GM23338 (cell line): ENCODE results near the gene MTAP. TPM values are rescaled to one million over a fixed set of nuclear protein-coding genes. Genes with fewer than 3 reads are reported as not detected.

Experiments
- ATAC-seq: fragments of 200-7000 bp; cut with Tn5 transposase; 3 replicates; pipeline ENCODE4 v1.9.1; 2020
- DNase-seq: peaks from one replicate; pipeline ENCODE4 v3.0.0-alpha.2; 2015; ENCODE audit warnings: low spot score
- H2AFZ ChIP-seq: fragments of 200-600 bp; sonication (generic); 2 replicates; pipeline ENCODE4 v1.8.0; 2016; ENCODE audit warnings: antibody characterized with exemption, mild to moderate bottlenecking, moderate library complexity
- H3F3A ChIP-seq: fragments of 200-600 bp; sonication (generic); replicated peaks from 2 replicates; pipeline ENCODE4 v1.8.0; 2017; ENCODE audit warnings: antibody characterized with exemption, mixed run types, low read depth
- H3K27ac ChIP-seq: fragments of 200-600 bp; sonication (generic); 2 replicates; pipeline ENCODE4 v1.6.1; 2016; ENCODE audit warnings: low read depth
- H3K27me3 ChIP-seq: fragments of 200-600 bp; sonication (generic); 2 replicates; pipeline ENCODE4 v1.8.0; 2016; ENCODE audit warnings: mild to moderate bottlenecking, mixed run types, moderate library complexity; ENCODE audit not compliant: insufficient read depth
- H3K36me3 ChIP-seq: fragments of 200-600 bp; sonication (generic); 2 replicates; pipeline ENCODE4 v1.8.0; 2016; ENCODE audit warnings: mild to moderate bottlenecking; ENCODE audit not compliant: insufficient read depth
- H3K4me1 ChIP-seq: fragments of 200-600 bp; sonication (generic); 2 replicates; pipeline ENCODE4 v1.8.0; 2016; ENCODE audit warnings: mild to moderate bottlenecking, moderate library complexity; ENCODE audit not compliant: insufficient read depth
- H3K4me2 ChIP-seq: fragments of 200-600 bp; sonication (generic); 2 replicates; pipeline ENCODE4 v1.7.1; 2017; ENCODE audit warnings: mixed run types
- H3K4me3 ChIP-seq: fragments of 200-600 bp; sonication (generic); 2 replicates; pipeline ENCODE4 v1.6.1; 2016; ENCODE audit warnings: mixed run types
- H3K79me2 ChIP-seq: fragments of 200-600 bp; sonication (generic); replicated peaks from 2 replicates; pipeline ENCODE4 v1.8.0; 2017; ENCODE audit warnings: mild to moderate bottlenecking; ENCODE audit not compliant: insufficient read depth
- H3K9me2 ChIP-seq: fragments of 200-600 bp; sonication (generic); 2 replicates; pipeline ENCODE4 v1.8.0; 2017; ENCODE audit not compliant: insufficient read depth
- H4K20me1 ChIP-seq: fragments of 200-600 bp; sonication (generic); replicated peaks from 2 replicates; pipeline ENCODE4 v1.8.0; 2017; ENCODE audit warnings: mild to moderate bottlenecking; ENCODE audit not compliant: insufficient read depth
- H3K27ac Mint-ChIP-seq: 2 replicates; pipeline ENCODE4 v1.8.0; 2020; ENCODE audit warnings: inconsistent platforms, mild to moderate bottlenecking, moderate library complexity, mixed read lengths
- H3K27me3 Mint-ChIP-seq: 3 replicates; pipeline ENCODE4 v1.8.0; 2022; ENCODE audit warnings: low read depth, mild to moderate bottlenecking, moderate library complexity, mixed read lengths, inconsistent platforms; ENCODE audit not compliant: insufficient read depth, poor library complexity
- H3K36me3 Mint-ChIP-seq: 3 replicates; pipeline ENCODE4 v1.8.0; 2021; ENCODE audit warnings: low read depth, mild to moderate bottlenecking, inconsistent platforms, moderate library complexity, mixed read lengths
- H3K4me1 Mint-ChIP-seq: 3 replicates; pipeline ENCODE4 v1.8.0; 2020; ENCODE audit warnings: mild to moderate bottlenecking, inconsistent platforms, mixed read lengths
- H3K4me3 Mint-ChIP-seq: 3 replicates; pipeline ENCODE4 v1.8.0; 2021; ENCODE audit warnings: moderate library complexity, mild to moderate bottlenecking, inconsistent platforms, mixed read lengths
- H3K9me3 Mint-ChIP-seq: 3 replicates; pipeline ENCODE4 v1.8.0; 2020; ENCODE audit warnings: moderate library complexity, mild to moderate bottlenecking, inconsistent platforms, mixed read lengths
- JUNB ChIP-seq: IDR thresholded peaks from one replicate; pipeline ENCODE4 v1.6.1; 2016; ENCODE audit warnings: antibody characterized with exemption; ENCODE audit not compliant: unreplicated experiment
- REST ChIP-seq: IDR thresholded peaks from one replicate; pipeline ENCODE4 v1.6.1; 2018; ENCODE audit warnings: antibody characterized with exemption; ENCODE audit not compliant: unreplicated experiment
- STAT1 ChIP-seq: IDR thresholded peaks from one replicate; pipeline ENCODE4 v1.6.1; 2016; ENCODE audit warnings: antibody characterized with exemption; ENCODE audit not compliant: unreplicated experiment
- ZNF331 ChIP-seq: fragments of 250-450 bp; sonication (Bioruptor Pico); IDR thresholded peaks from 2 replicates; pipeline ENCODE4 v1.5.0; 2020; ENCODE audit warnings: low read depth, mild to moderate bottlenecking, moderate library complexity
- ZNF462 ChIP-seq: fragments of 250-450 bp; sonication (Bioruptor Pico); IDR thresholded peaks from 2 replicates; pipeline ENCODE4 v1.5.0; 2020; ENCODE audit warnings: mild to moderate bottlenecking, moderate library complexity
- polyA plus RNA-seq: library from polyadenylated mRNA; unstranded; fragments of >200 nt; fragmentation: Nextera tagmentation; extraction: Ambion mirVana; gene quantifications from 2 replicates; pipeline ENCODE4 v1.2.1, GENCODE V29; 2016
- total RNA-seq: library from RNA; depleted of rRNA; stranded (reverse); fragments of >200 nt; shearing (Covaris generic); gene quantifications from 2 replicates; pipeline ENCODE4 v1.2.3, GENCODE V29; 2014

The MTAP gene
- total and polyA plus RNA-seq, 2 experiments from 2014 or later = 61.8 to 70.0 TPM

GRCh38 chr9:21825637-21826036 is 23.2 kb downstream of the MTAP start (continued):
- no peak for TF ChIP-seq REST

- no peak for TF ChIP-seq ZNF331 (CRISPR knock-in tag)
- Mint-ChIP-seq H3K9me3 (peaks cover 19% of the 10 kb centered on the region), H3K4me3 (no peak overlapping the region), H3K27me3 (peaks cover 2% of the 10 kb centered on the region), H3K27ac (no peak overlapping the region), H3K36me3 (peaks cover 98% of the 10 kb centered on the region), H3K4me1 (no peaks in the 10 kb centered on the region; the same call in 2 of the 3 replicates)
- no peaks in the 10 kb centered on the region for H3K4me1 ChIP-seq
- H3K27ac ChIP-seq = no peak overlapping the region; the same call in 1 of the 2 replicates
- peaks cover 70% of the 10 kb centered on the region for H3K36me3 ChIP-seq
- no peak overlapping the region for H3K4me3 ChIP-seq
- no peak overlapping the region for H3K4me2 ChIP-seq
- ATAC-seq (no peak), DNase-seq (no peak)
- H3F3A ChIP-seq = no peaks in the 10 kb centered on the region
- peaks cover 5% of the 10 kb centered on the region; the same call in 1 of the 2 replicates for H3K9me2 ChIP-seq
- peaks cover 86% of the 10 kb centered on the region for H3K79me2 ChIP-seq
- H4K20me1 ChIP-seq = peaks cover 30% of the 10 kb centered on the region
- no peaks in the 10 kb centered on the region for H3K27me3 ChIP-seq
- H2AFZ ChIP-seq = no peak overlapping the region
These were observed 26.5 kb downstream of the MTAP start for GRCh38 chr9:21828853-21829410.

- H2AFZ ChIP-seq = no peak overlapping the region
- Mint-ChIP-seq H3K27ac (no peak overlapping the region), H3K4me3 (no peak overlapping the region), H3K4me1 (no peaks in the 10 kb centered on the region), H3K9me3 (peaks cover 3% of the 10 kb centered on the region; the same call in 2 of the 3 replicates), H3K36me3 (peaks cover 95% of the 10 kb centered on the region), H3K27me3 (no peaks in the 10 kb centered on the region)
- H3K36me3 ChIP-seq = peaks cover 63% of the 10 kb centered on the region
- no peaks in the 10 kb centered on the region for H3F3A ChIP-seq
- H3K9me2 ChIP-seq = peaks cover under 1% of the 10 kb centered on the region; the same call in 1 of the 2 replicates
- no peaks in the 10 kb centered on the region; the same call in 1 of the 2 replicates for H3K4me1 ChIP-seq
- peaks cover 84% of the 10 kb centered on the region for H3K79me2 ChIP-seq
- no peaks in the 10 kb centered on the region for H3K27me3 ChIP-seq
- no peak overlapping the region for H3K4me3 ChIP-seq
- peaks cover 35% of the 10 kb centered on the region for H4K20me1 ChIP-seq
- H3K4me2 ChIP-seq = no peak overlapping the region
- no peak for ATAC-seq
- H3K27ac ChIP-seq = no peak overlapping the region
- no peak for DNase-seq
- TF ChIP-seq REST = no peak
- no peak for TF ChIP-seq JUNB
- TF ChIP-seq STAT1 = no peak
- no peak for TF ChIP-seq ZNF462
These were observed 28.2 kb downstream of the MTAP start for GRCh38 chr9:21830589-21830988.
